ENCODE measurements around the gene MTURN.

- no peak for TF ChIP-seq CTCF (IDR thresholded peaks at IDR 0.05; ENCODE audit: insufficient read depth, low read length)
- no peak for TF ChIP-seq GABPA (IDR thresholded peaks at IDR 0.05; ENCODE audit: low read depth)
- TF ChIP-seq POLR2AphosphoS5 (IDR thresholded peaks at IDR 0.05; ENCODE audit: low read depth): no peak
These were observed 11.4 kb downstream of the MTURN start for GRCh38 chr7:30146127-30146612.
